ENCODE results near the gene MEMO1. TPM values are rescaled to one million over a fixed set of nuclear protein-coding genes. Genes with fewer than 3 reads are reported as not detected.
"Not testable (repeated sequence)": the region's sequence is repeated elsewhere in the genome, so short reads cannot be mapped to it uniquely, and the experiment has no call there.

The MEMO1 gene
- total and polyA plus RNA-seq, 4 donors = 30.7 to 38.5 (median 32.2) TPM

DNA sequence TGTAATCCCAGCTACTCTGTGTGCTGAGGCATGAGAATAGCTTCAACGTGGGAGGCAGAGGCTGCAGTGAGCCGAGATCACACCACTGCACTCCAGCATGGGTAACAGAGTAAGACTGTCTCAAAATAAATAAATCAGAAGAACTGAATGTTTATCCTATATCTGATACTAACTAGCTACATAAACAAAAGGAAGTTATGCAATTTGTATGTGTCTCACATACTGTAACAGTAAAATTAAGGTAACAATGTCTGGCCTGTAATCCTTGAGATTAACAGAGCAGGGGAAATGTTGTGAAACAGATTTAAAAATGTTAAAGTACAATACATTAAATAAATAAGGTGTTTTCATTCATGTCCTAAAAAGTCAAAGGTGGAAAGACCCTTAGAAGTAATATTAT is 150.8 kb downstream of the MEMO1 start:
- Histone ChIP-seq H3K4me1 (ENCODE audit: control insufficient read depth in 5 of 5, insufficient read depth in 5 of 5, low read length in 5 of 5) (peaks cover 0 to 3% (median 0%) of the 10 kb centered on the region in 5 donors), H3K4me3 (no peak overlapping the region), H3K9me3 (ENCODE audit: control insufficient read depth in 4 of 4, insufficient read depth in 3 of 4, low read length in 3 of 4) (no peaks in the 10 kb centered on the region), H3K27me3 (ENCODE audit: control insufficient read depth in 3 of 3, insufficient read depth in 3 of 3, low read length in 2 of 3) (no peaks in the 10 kb centered on the region), H3K27ac (ENCODE audit: low read depth in 1 of 2, low read length in 1 of 2) (no peak overlapping the region), H3K9ac (ENCODE audit: insufficient read depth in 1 of 2, low read length in 2 of 2) (no peak overlapping the region), H3K36me3 (ENCODE audit: control insufficient read depth in 4 of 4, insufficient read depth in 4 of 4, low read length in 4 of 4) (peaks cover 0 to 1% (median 0%) of the 10 kb centered on the region in 4 donors)
- TF ChIP-seq, protein P1, sequence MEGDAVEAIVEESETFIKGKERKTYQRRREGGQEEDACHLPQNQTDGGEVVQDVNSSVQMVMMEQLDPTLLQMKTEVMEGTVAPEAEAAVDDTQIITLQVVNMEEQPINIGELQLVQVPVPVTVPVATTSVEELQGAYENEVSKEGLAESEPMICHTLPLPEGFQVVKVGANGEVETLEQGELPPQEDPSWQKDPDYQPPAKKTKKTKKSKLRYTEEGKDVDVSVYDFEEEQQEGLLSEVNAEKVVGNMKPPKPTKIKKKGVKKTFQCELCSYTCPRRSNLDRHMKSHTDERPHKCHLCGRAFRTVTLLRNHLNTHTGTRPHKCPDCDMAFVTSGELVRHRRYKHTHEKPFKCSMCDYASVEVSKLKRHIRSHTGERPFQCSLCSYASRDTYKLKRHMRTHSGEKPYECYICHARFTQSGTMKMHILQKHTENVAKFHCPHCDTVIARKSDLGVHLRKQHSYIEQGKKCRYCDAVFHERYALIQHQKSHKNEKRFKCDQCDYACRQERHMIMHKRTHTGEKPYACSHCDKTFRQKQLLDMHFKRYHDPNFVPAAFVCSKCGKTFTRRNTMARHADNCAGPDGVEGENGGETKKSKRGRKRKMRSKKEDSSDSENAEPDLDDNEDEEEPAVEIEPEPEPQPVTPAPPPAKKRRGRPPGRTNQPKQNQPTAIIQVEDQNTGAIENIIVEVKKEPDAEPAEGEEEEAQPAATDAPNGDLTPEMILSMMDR (IDR thresholded peaks at IDR 0.05; ENCODE audit: control extremely low read depth, extremely low read depth) = no peak
- WGBS, 2 donors = 75 to 80% methylated on average over 2 of the region's 2 CpGs
- DNase-seq (no peak), ATAC-seq (ENCODE audit: insufficient read depth, low FRiP score) (no peak)

DNA sequence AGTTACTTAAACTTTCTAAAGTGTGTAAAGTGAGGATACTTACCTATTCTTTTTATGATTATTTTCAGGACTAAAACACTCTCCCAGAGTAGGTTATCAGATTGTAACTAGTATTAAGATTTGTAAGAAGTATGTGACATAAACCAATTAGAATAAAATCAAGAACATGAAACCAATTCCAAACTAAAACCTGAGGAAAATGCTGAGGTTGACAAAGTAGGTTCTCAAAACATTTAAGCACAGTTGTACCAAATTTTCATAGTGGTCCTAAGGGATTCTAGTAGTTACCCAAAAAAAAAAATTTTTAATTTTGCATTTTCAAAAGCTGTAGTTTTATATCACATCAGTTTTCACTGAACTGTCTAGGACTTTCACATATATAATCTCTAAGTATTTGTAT is 157.3 kb downstream of the MEMO1 start:
- Histone ChIP-seq H3K9me3 (ENCODE audit: control insufficient read depth in 4 of 4, insufficient read depth in 3 of 4, low read length in 3 of 4) (no peaks in the 10 kb centered on the region), H3K9ac (ENCODE audit: insufficient read depth in 1 of 2, low read length in 2 of 2) (no peak overlapping the region), H3K27me3 (ENCODE audit: control insufficient read depth in 3 of 3, insufficient read depth in 3 of 3, low read length in 2 of 3) (no peaks in the 10 kb centered on the region), H3K4me1 (ENCODE audit: control insufficient read depth in 5 of 5, insufficient read depth in 5 of 5, low read length in 5 of 5) (no peaks in the 10 kb centered on the region), H3K27ac (ENCODE audit: low read depth in 1 of 2, low read length in 1 of 2) (no peak overlapping the region), H3K36me3 (ENCODE audit: control insufficient read depth in 4 of 4, insufficient read depth in 4 of 4, low read length in 4 of 4) (peaks cover 0 to 2% (median 0%) of the 10 kb centered on the region in 4 donors), H3K4me3 (no peak overlapping the region)
- DNase-seq (no peak), ATAC-seq (ENCODE audit: insufficient read depth, low FRiP score) (no peak)
- TF ChIP-seq, protein P1 (IDR thresholded peaks at IDR 0.05; ENCODE audit: control extremely low read depth, extremely low read depth) = no peak

DNA sequence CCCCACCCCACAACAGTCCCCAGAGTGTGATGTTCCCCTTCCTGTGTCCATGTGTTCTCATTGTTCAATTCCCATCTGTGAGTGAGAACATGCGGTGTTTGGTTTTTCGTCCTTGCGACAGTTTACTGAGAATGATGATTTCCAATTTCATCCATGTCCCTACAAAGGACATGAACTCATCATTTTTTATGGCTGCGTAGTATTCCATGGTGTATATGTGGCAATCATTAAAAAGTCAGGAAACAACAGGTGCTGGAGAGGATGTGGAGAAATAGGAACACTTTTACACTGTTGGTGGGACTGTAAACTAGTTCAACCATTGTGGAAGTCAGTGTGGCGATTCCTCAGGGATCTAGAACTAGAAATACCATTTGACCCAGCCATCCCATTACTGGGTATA is 168.7 kb downstream of the MEMO1 start:
- not testable (repeated sequence) for H3K27ac ChIP-seq (ENCODE audit: low read depth in 1 of 2, low read length in 1 of 2); H3K4me1 ChIP-seq (ENCODE audit: control insufficient read depth in 5 of 5, insufficient read depth in 5 of 5, low read length in 5 of 5); H3K4me3 ChIP-seq; ATAC-seq (ENCODE audit: insufficient read depth, low FRiP score); H3K36me3 ChIP-seq (ENCODE audit: control insufficient read depth in 4 of 4, insufficient read depth in 4 of 4, low read length in 4 of 4); H3K9ac ChIP-seq (ENCODE audit: insufficient read depth in 1 of 2, low read length in 2 of 2); H3K9me3 ChIP-seq (ENCODE audit: control insufficient read depth in 4 of 4, insufficient read depth in 3 of 4, low read length in 3 of 4); H3K27me3 ChIP-seq (ENCODE audit: control insufficient read depth in 3 of 3, insufficient read depth in 3 of 3, low read length in 2 of 3); DNase-seq
- 83 to 95% methylated on average over 4 of the region's 5 CpGs for WGBS, 2 donors

DNA sequence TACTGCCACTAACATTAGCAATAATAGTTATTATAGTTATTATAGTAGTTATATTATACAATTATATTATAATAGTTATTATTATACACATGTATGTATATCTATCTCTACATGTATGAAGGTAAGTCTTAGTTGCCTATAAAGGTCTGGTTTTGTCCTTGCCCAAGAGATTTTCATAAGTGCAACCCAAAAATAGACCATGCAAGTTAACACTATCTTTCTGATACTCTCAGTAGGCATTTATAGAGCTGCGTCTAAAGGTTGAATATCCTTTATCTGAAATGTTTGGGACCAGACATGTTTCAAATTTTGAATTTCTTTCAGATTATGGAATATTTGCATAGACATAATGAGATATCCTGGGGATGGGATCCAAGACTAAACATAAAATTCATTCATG is 175.4 kb downstream of the MEMO1 start:
- TF ChIP-seq, protein P1 (IDR thresholded peaks at IDR 0.05; ENCODE audit: control extremely low read depth, extremely low read depth) = no peak
- no peak for ATAC-seq (ENCODE audit: insufficient read depth, low FRiP score)
- 92 to 97% methylated on average over 1 of the region's 1 CpG for WGBS, 2 donors

More for the DNA sequence above, 175.4 kb downstream of the MEMO1 start:
- Histone ChIP-seq H3K36me3 (ENCODE audit: control insufficient read depth in 4 of 4, insufficient read depth in 4 of 4, low read length in 4 of 4) (no peaks in the 10 kb centered on the region), H3K9ac (ENCODE audit: insufficient read depth in 1 of 2, low read length in 2 of 2) (no peak overlapping the region), H3K4me3 (no peak overlapping the region), H3K27ac (ENCODE audit: low read depth in 1 of 2, low read length in 1 of 2) (no peak overlapping the region), H3K27me3 (ENCODE audit: control insufficient read depth in 3 of 3, insufficient read depth in 3 of 3, low read length in 2 of 3) (no peaks in the 10 kb centered on the region), H3K4me1 (ENCODE audit: control insufficient read depth in 5 of 5, insufficient read depth in 5 of 5, low read length in 5 of 5) (no peaks in the 10 kb centered on the region), H3K9me3 (ENCODE audit: control insufficient read depth in 4 of 4, insufficient read depth in 3 of 4, low read length in 3 of 4) (peaks cover 0 to under 1% (median 0%) of the 10 kb centered on the region in 4 donors)
- DNase-seq = no peak
